NB4 (cell line): ENCODE measurements around the gene EPHA1.

ENCODE experiments used
- DNase-seq: peaks from one replicate; pipeline ENCODE4 v3.0.0; 2010; ENCODE audit warnings: low read depth
- H3K4me3 ChIP-seq: one replicate; pipeline ENCODE4 v1.5.1; 2011; ENCODE audit warnings: mild to moderate bottlenecking, low read depth, low read length, moderate library complexity
- CTCF ChIP-seq: IDR thresholded peaks from one replicate; pipeline ENCODE4 v1.5.1; 2012; ENCODE audit warnings: low read depth, low read length
- MAX ChIP-seq: IDR thresholded peaks from 2 replicates; pipeline ENCODE4 v1.6.1; 2011; ENCODE audit warnings: low read depth, low read length
- MYC ChIP-seq: IDR thresholded peaks from 2 replicates; pipeline ENCODE4 v1.6.1; 2011; ENCODE audit warnings: low read depth, low read length
- POLR2A ChIP-seq: IDR thresholded peaks from 2 replicates; pipeline ENCODE4 v1.6.1; 2011; ENCODE audit warnings: mild to moderate bottlenecking; ENCODE audit not compliant: insufficient read length; ENCODE audit errors: extremely low read depth

Gene EPHA1

GRCh38 chr7:143399642-143400041, 9.0 kb downstream of the EPHA1 start:
- DNase-seq, result no peak
- no peak overlapping the region for H3K4me3 ChIP-seq
- TF ChIP-seq CTCF (no peak), POLR2A (no peak), MYC (no peak), MAX (no peak)

GRCh38 chr7:143399151-143399550, 9.5 kb downstream of the EPHA1 start:
- DNase-seq, result no peak
- H3K4me3 ChIP-seq, result no peak overlapping the region
- TF ChIP-seq MYC, result no peak
- TF ChIP-seq CTCF, result no peak

- no peak overlapping the region for H3K4me3 ChIP-seq
- TF ChIP-seq MAX, result no peak
- TF ChIP-seq MYC, result no peak
- no peak for TF ChIP-seq CTCF
- no peak for TF ChIP-seq POLR2A
- no peak for DNase-seq
Measured at GRCh38 chr7:143398616-143399015, 10.0 kb downstream of the EPHA1 start.

- DNase-seq, result no peak
- TF ChIP-seq MAX (no peak), CTCF (no peak), MYC (no peak), POLR2A (no peak)
- H3K4me3 ChIP-seq, result no peak overlapping the region
Measured at GRCh38 chr7:143397710-143398530, 10.7 kb downstream of the EPHA1 start.

- no peak for DNase-seq
- no peak overlapping the region for H3K4me3 ChIP-seq
- TF ChIP-seq POLR2A (no peak), MAX (no peak), MYC (no peak), CTCF (no peak)
Measured at GRCh38 chr7:143396625-143397556, 11.8 kb downstream of the EPHA1 start.
